A375 (cell line): Measurements from ENCODE around the gene IAH1. TPM values are rescaled to one million over a fixed set of nuclear protein-coding genes. Genes with fewer than 3 reads are reported as not detected.

ENCODE experiments used
- total RNA-seq: library from RNA; depleted of rRNA; stranded (reverse); fragments of >200 nt; shearing (Covaris generic); gene quantifications from 2 replicates; pipeline ENCODE4 v1.2.3, GENCODE V29; 2014; rRNA removed

The IAH1 gene
- 31.3 and 33.2 TPM in 2 replicates for total RNA-seq

GRCh38 chr2:9474361-9475057 lies at the start of gene IAH1:
TSS of gene IAH1 (plus strand) at chr2:9474551. CDS start at chr2:9474567, 16 bp downstream.

Other genes with a start within 250 kb of the IAH1 start
- gene ITGB1BP1, start 51.0 kb upstream of the IAH1 start, total RNA-seq = 39.6 and 49.5 TPM in 2 replicates
- gene CPSF3, start 50.9 kb upstream of the IAH1 start, total RNA-seq = 75.1 and 76.5 TPM in 2 replicates
- 30.3 and 41.8 TPM in 2 replicates for gene ADAM17, start 81.3 kb downstream of the IAH1 start, total RNA-seq
- 208 and 221 TPM in 2 replicates for gene YWHAQ, start 156.4 kb downstream of the IAH1 start, total RNA-seq